Measurements from ENCODE around the gene HSFY2.
"Not testable (repeated sequence)": the region's sequence is repeated elsewhere in the genome, so short reads cannot be mapped to it uniquely, and the experiment has no call there.

The HSFY2 gene, protein sequence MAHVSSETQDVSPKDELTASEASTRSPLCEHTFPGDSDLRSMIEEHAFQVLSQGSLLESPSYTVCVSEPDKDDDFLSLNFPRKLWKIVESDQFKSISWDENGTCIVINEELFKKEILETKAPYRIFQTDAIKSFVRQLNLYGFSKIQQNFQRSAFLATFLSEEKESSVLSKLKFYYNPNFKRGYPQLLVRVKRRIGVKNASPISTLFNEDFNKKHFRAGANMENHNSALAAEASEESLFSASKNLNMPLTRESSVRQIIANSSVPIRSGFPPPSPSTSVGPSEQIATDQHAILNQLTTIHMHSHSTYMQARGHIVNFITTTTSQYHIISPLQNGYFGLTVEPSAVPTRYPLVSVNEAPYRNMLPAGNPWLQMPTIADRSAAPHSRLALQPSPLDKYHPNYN

DNA sequence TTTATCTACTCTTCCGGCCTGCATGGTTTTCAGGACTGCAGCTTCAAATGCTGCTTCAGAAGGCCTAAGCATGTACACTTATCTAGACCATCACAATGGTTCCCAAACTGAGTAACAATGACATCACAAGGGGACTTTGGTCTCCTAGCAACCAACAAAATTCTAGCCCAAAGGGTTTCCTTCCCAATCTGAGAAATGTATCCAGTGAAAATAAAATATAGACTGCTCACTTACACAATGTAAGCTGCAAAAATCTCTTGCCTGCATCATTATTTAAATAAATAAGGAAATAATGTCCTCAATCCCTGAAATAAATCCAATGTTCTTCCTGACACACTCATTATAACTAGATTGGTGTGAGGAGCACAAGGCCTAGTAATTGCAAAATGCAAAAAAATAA is at the start of gene HSFY2:
HSFY2 (minus strand) TSS at position 101 of the 400 bp plus-strand sequence. CDS start 117 bp downstream, outside the sequence.
- in situ Hi-C loops (cut with MboI; ENCODE audit: low sequenced_read_pairs) = not testable (repeated sequence)

DNA sequence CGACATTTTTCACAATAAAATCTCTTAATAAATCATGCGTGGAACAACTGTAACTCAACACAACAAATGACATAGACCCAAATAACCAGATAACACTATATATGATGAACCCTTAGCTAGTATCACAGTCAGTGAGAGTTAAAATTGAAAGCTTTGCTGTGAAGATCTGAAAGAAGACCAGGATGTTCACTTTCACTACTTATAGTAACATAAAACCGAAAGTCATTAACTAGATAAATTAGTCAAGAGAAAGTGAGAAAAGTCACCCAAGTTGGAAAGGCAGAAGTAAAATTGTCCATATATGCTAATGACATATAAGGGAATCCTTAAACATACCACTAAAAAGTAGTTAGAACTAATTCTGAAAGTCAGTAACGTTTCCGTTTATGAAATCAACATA is 42.2 kb upstream of the HSFY2 start:
- H3K4me3 ChIP-seq; H3K4me1 ChIP-seq; in situ Hi-C loops (cut with MboI; ENCODE audit: low sequenced_read_pairs); H3K36me3 ChIP-seq (replicated peaks); H3K27me3 ChIP-seq (ENCODE audit: low read depth); H3K9me3 ChIP-seq; DNase-seq (ENCODE audit: low spot score in 2 of 2): not testable (repeated sequence)

More for the DNA sequence above, at the start of gene HSFY2:
- not testable (repeated sequence) for H3K36me3 ChIP-seq (replicated peaks); H3K4me3 ChIP-seq; H3K4me1 ChIP-seq; DNase-seq (ENCODE audit: low spot score in 2 of 2); H3K9me3 ChIP-seq; H3K27me3 ChIP-seq (ENCODE audit: low read depth)

DNA sequence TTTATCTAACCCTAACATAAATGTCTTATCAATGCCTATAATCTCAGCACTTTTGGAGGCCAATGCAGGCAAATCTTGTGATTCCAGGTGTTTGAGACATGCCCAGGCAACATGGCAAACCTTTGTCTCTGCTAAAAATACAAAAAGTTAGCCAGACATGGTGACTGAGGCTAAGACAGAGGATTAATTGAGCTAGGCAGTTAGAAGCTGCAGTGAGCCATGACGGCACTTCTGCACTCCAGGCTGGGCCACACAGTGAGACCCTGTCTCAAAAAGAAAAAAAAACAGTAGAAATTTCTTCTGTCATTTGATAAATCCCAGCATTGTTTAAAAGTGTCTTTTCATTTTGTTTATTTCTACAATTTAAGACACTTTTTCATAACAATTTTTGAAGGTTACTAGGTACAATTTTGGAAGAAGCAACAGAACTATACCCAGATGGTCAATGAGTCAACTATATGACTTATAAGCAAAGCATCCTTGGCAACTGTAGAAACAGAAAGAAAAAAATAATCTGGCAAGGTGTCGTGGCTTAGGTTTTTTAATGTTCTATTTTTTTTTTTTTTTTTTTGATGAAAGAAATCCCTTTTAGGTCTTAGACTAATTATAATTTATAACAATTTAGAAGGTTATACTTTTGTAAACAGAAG is 15.3 kb upstream of the HSFY2 start:
- H3K36me3 ChIP-seq (replicated peaks); H3K4me3 ChIP-seq; DNase-seq (ENCODE audit: low spot score in 2 of 2); H3K9me3 ChIP-seq; H3K27me3 ChIP-seq (ENCODE audit: low read depth); in situ Hi-C loops (cut with MboI; ENCODE audit: low sequenced_read_pairs); H3K4me1 ChIP-seq: not testable (repeated sequence)

DNA sequence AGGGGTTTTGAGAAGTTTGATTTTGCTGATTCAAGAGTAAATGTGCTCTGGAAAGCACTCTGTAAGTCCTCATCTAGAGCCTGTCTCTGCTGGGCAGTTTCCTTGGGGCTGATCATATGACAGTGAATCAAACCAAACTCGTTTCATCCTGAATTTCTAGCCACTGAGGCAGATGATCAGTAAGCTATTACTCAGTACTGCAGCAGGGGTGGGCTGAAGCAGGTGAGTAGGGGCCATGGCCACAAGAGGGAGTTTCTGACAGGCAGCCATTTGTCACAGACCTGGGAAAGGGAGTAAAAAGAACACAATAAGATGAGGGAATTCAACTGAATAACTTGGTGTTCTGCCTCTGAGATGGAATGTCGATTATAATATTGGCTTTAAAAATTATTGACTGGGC is 19.5 kb downstream of the HSFY2 start:
- in situ Hi-C loops (cut with MboI; ENCODE audit: low sequenced_read_pairs); H3K4me1 ChIP-seq; H3K4me3 ChIP-seq: not testable (repeated sequence)

DNA sequence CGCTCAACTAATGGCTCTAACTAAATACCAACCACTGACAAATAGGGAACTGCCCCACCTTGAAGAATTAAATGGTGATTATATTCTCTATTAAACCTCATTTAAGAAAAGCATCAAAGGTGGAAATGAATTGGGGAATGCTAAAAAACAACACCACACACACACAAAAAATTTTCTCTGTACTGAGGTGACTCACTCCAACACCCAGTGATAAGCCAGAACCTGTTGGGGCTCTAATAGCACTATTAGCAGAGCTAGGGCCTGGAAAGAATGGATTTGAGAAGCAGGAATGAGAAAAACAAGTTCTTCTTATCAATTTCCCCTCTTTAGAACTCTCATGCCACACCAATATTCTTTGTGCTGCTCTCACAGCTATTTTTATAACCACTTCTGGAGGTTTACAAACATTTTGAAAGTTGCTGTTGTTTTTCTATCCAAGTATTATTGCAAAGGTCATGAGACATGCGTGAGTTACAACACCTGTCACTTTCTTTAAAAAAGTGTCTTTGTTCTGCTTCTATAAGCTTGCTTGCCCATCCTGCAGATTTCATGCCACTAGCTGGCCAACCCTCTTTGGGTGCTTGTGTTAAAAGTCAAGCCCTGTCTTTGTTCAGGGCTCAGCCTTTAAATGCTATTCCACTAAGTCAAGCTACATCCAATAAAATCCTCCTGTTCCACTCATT is 20.3 kb downstream of the HSFY2 start:
- in situ Hi-C loops (cut with MboI; ENCODE audit: low sequenced_read_pairs); H3K9me3 ChIP-seq; H3K4me1 ChIP-seq; DNase-seq (ENCODE audit: low spot score in 2 of 2); H3K36me3 ChIP-seq (replicated peaks); H3K4me3 ChIP-seq; H3K27me3 ChIP-seq (ENCODE audit: low read depth): not testable (repeated sequence)

More for the DNA sequence above, 19.5 kb downstream of the HSFY2 start:
- H3K27me3 ChIP-seq (ENCODE audit: low read depth); H3K9me3 ChIP-seq; H3K36me3 ChIP-seq (replicated peaks); DNase-seq (ENCODE audit: low spot score in 2 of 2): not testable (repeated sequence)

DNA sequence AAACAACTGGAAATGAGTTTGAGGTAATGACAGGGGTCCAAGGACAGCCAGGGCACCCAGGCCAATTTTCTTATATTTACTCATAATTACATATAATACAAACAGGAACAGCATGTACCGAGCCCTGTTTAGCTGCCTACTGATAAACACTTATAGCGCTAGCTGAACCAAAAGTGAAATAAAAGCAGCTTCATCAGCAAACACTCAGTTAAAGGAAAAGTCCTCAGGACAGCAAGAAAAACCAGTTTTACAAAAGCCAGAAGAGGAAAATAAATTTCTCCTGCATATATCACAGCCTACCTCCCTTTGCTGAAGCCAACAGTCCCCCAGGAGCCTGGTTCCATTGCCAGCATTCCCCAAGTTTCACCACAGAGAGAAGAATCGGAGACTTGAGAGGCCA is 49.8 kb downstream of the HSFY2 start:
- H3K4me1 ChIP-seq; H3K4me3 ChIP-seq; DNase-seq (ENCODE audit: low spot score in 2 of 2); H3K27me3 ChIP-seq (ENCODE audit: low read depth); in situ Hi-C loops (cut with MboI; ENCODE audit: low sequenced_read_pairs); H3K36me3 ChIP-seq (replicated peaks); H3K9me3 ChIP-seq: not testable (repeated sequence)

Measured in HAP-1 (cell line).